ENCODE results near the gene RMRP. TPM values are rescaled to one million over a fixed set of nuclear protein-coding genes. Genes with fewer than 3 reads are reported as not detected.
A peak's percentile ranks its signal among the peaks of the same experiment; 100 is the strongest.

The RMRP gene
- total and polyA plus RNA-seq, 12 donors = 885 to 23,366 (median 6,693) TPM; not detected in 1

GRCh38 chr9:35703906-35704672 lies 46.3 kb upstream of the RMRP start:
- H3K27ac ChIP-seq = no peak overlapping the region
- no peak for TF ChIP-seq CTCF (IDR thresholded peaks at IDR 0.05)
- no peak for TF ChIP-seq POLR2A (IDR thresholded peaks at IDR 0.05)
- no peak for DNase-seq
- H3K4me3 ChIP-seq = no peak overlapping the region
- intact Hi-C loops (cut with DNase I) = no loop called here
- peaks cover 12 to 21% of the 10 kb centered on the region in 2 donors for H3K4me1 ChIP-seq (replicated peaks in 1 of 2)
- 91 to 93% (median 92%) methylated on average over 17 to 26 of the region's 26 CpGs for WGBS, 4 donors
- no peaks in the 10 kb centered on the region for H3K9me3 ChIP-seq (replicated peaks in 1 of 3)
- no peaks in the 10 kb centered on the region for H3K27me3 ChIP-seq
- H3K36me3 ChIP-seq (replicated peaks in 1 of 2) = peaks cover 0 to 100% of the 10 kb centered on the region in 2 donors

- TF ChIP-seq POLR2A (IDR thresholded peaks at IDR 0.05) (no peak), CTCF (IDR thresholded peaks at IDR 0.05) (no peak)
- H3K4me3 ChIP-seq = no peak overlapping the region
- peaks cover 0 to 100% of the 10 kb centered on the region in 2 donors for H3K36me3 ChIP-seq (replicated peaks in 1 of 2)
- H3K27me3 ChIP-seq = no peaks in the 10 kb centered on the region
- no peaks in the 10 kb centered on the region for H3K9me3 ChIP-seq (replicated peaks in 1 of 3)
- H3K27ac ChIP-seq = no peak overlapping the region
- peak in 1 of 7 donors; percentile 1 for DNase-seq
- H3K4me1 ChIP-seq (replicated peaks in 1 of 2) = peaks cover 19 to 30% of the 10 kb centered on the region in 2 donors
- intact Hi-C loops (cut with DNase I) = no loop called here
- WGBS, 4 donors = 96 to 98% (median 98%) methylated on average over 7 of the region's 7 CpGs
Measured at GRCh38 chr9:35702696-35703095, 44.9 kb upstream of the RMRP start.

- H3K27ac ChIP-seq = peak overlapping the region in 2 of 5 donors; percentile 76 to 80
Measured at GRCh38 chr9:35700942-35701341, 43.1 kb upstream of the RMRP start.

GRCh38 chr9:35700031-35700430 lies 42.2 kb upstream of the RMRP start:
- H3K27ac ChIP-seq = peak overlapping the region in 4 of 5 donors; percentile 30 to 80 (median 62)
- H3K9me3 ChIP-seq (replicated peaks in 1 of 3) = no peaks in the 10 kb centered on the region
- 37 to 54% (median 44%) methylated on average over 9 to 11 of the region's 11 CpGs for WGBS, 4 donors
- no peaks in the 10 kb centered on the region for H3K27me3 ChIP-seq
- TF ChIP-seq CTCF (IDR thresholded peaks at IDR 0.05) (no peak), POLR2A (IDR thresholded peaks at IDR 0.05) (peak in 1 of 2 donors; percentile 23)
- H3K4me3 ChIP-seq = no peak overlapping the region
- intact Hi-C loops (cut with DNase I) = no loop called here
- peaks cover 0 to 92% of the 10 kb centered on the region in 2 donors for H3K36me3 ChIP-seq (replicated peaks in 1 of 2)
- H3K4me1 ChIP-seq (replicated peaks in 1 of 2) = peaks cover 19 to 39% of the 10 kb centered on the region in 2 donors
- DNase-seq = peak; percentile 77 to 93 (median 87)

More at GRCh38 chr9:35700942-35701341, 43.1 kb upstream of the RMRP start:
- Histone ChIP-seq H3K4me3 (no peak overlapping the region), H3K36me3 (replicated peaks in 1 of 2) (peaks cover 0 to 100% of the 10 kb centered on the region in 2 donors), H3K4me1 (replicated peaks in 1 of 2) (peaks cover 19 to 30% of the 10 kb centered on the region in 2 donors), H3K9me3 (replicated peaks in 1 of 3) (no peaks in the 10 kb centered on the region), H3K27me3 (no peaks in the 10 kb centered on the region)
- peak in 2 of 7 donors; percentile 37 to 49 for DNase-seq
- TF ChIP-seq POLR2A (IDR thresholded peaks at IDR 0.05) (no peak), CTCF (IDR thresholded peaks at IDR 0.05) (no peak)
- intact Hi-C loops (cut with DNase I) = no loop called here
